NCI-H187 treated with DMSO at 0.1 percent for 48 hours (cell line): ENCODE results near the gene ZNF827.

Experiments
- DNase-seq: peaks from one replicate; lab custom pipeline; 2025; lab: John Stamatoyannopoulos, UW

ZNF827 gene

GRCh38 chr4:145891958-145892357, 46.7 kb downstream of the ZNF827 start:
- no peak for DNase-seq

GRCh38 chr4:145890689-145891088, 47.9 kb downstream of the ZNF827 start:
- no peak for DNase-seq

GRCh38 chr4:145888393-145888792, 50.2 kb downstream of the ZNF827 start:
- DNase-seq = no peak

- no peak for DNase-seq
These were observed 51.2 kb downstream of the ZNF827 start for GRCh38 chr4:145887241-145887991.

- no peak for DNase-seq
These were observed 51.8 kb downstream of the ZNF827 start for GRCh38 chr4:145886871-145887240.

GRCh38 chr4:145885666-145886065, 53.0 kb downstream of the ZNF827 start:
- no peak for DNase-seq

- no peak for DNase-seq
These were observed 53.8 kb downstream of the ZNF827 start for GRCh38 chr4:145884775-145885174.

GRCh38 chr4:145883101-145883694, 55.4 kb downstream of the ZNF827 start:
- DNase-seq = no peak

- no peak for DNase-seq
These were observed 56.0 kb downstream of the ZNF827 start for GRCh38 chr4:145882604-145883003.

GRCh38 chr4:145881989-145882388, 56.6 kb downstream of the ZNF827 start:
- DNase-seq = peak; percentile 39

- no peak for DNase-seq
These were observed 57.0 kb downstream of the ZNF827 start for GRCh38 chr4:145881576-145881975.

GRCh38 chr4:145880355-145880960, 58.2 kb downstream of the ZNF827 start:
- no peak for DNase-seq

GRCh38 chr4:145879598-145879997, 59.0 kb downstream of the ZNF827 start:
- DNase-seq = no peak

- DNase-seq = no peak
These were observed 59.9 kb downstream of the ZNF827 start for GRCh38 chr4:145878501-145879435.

- no peak for DNase-seq
These were observed 62.0 kb downstream of the ZNF827 start for GRCh38 chr4:145876531-145877180.

GRCh38 chr4:145873901-145874300, 64.7 kb downstream of the ZNF827 start:
- no peak for DNase-seq

GRCh38 chr4:145871209-145871608, 67.4 kb downstream of the ZNF827 start:
- DNase-seq = no peak

- DNase-seq = no peak
These were observed 68.2 kb downstream of the ZNF827 start for GRCh38 chr4:145870155-145871020.

- no peak for DNase-seq
These were observed 69.8 kb downstream of the ZNF827 start for GRCh38 chr4:145868637-145869409.

- no peak for DNase-seq
These were observed 71.2 kb downstream of the ZNF827 start for GRCh38 chr4:145867406-145867805.
